IPS-18a (cell line): Measurements from ENCODE around the gene PARP15.

ENCODE experiments used
- H3K27ac ChIP-seq: one replicate; pipeline ENCODE4 v1.5.1; 2013; ENCODE audit warnings: low read length
- H3K27me3 ChIP-seq: one replicate; pipeline ENCODE4 v1.6.1; 2013; ENCODE audit warnings: mild to moderate bottlenecking, low read length; ENCODE audit not compliant: control insufficient read depth, insufficient read depth
- H3K36me3 ChIP-seq: one replicate; pipeline ENCODE4 v1.6.1; 2013; ENCODE audit warnings: low read depth, low read length; ENCODE audit not compliant: control insufficient read depth
- H3K4me1 ChIP-seq: one replicate; pipeline ENCODE4 v1.6.1; 2013; ENCODE audit warnings: low read depth, low read length; ENCODE audit not compliant: control insufficient read depth
- H3K4me3 ChIP-seq: one replicate; pipeline ENCODE4 v1.5.1; 2013; ENCODE audit warnings: low read length
- H3K9ac ChIP-seq: one replicate; pipeline ENCODE4 v1.6.1; 2013; ENCODE audit warnings: mild to moderate bottlenecking, low read length, moderate library complexity
- H3K9me3 ChIP-seq: one replicate; pipeline ENCODE4 v1.6.1; 2013; ENCODE audit warnings: low read depth, low read length; ENCODE audit not compliant: control insufficient read depth

Gene PARP15

DNA sequence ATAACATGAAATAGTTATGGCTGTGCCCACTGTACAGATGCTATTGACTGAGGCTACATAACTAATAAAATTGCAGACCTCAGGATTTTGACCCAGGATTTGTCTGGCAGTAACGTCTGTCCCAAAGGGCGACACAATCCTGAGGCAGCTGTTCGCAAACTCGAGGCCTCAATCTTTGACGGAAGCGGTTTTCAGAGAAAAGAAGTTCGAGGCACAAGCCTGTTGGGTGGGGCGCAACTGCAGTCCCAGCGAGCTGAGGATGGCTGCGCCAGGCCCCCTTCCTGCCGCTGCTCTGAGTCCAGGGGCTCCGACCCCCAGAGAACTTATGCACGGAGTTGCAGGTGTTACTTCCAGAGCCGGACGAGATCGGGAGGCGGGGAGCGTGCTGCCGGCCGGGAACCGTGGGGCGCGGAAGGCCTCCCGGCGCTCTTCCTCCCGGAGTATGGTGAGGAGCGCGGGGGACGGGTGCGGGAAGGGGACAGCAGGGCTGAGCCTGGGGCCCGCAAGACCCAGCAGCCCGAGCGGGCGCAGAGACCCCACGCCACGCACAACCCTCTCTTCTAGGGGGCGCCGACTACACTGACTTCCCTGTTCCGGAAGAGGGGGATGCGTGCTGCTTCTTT lies at the start of gene PARP15:
Gene PARP15, plus strand, starts transcription at position 242 of the 623 bp plus-strand sequence. Its CDS starts 18 bp downstream, at position 260.
- H3K27me3 ChIP-seq = peaks cover 18% of the 10 kb centered on the region
- no peak within 1 kb of the TSS for H3K9ac ChIP-seq
- peaks cover 5% of the 10 kb centered on the region for H3K4me1 ChIP-seq
- no peak within 1 kb of the TSS for H3K27ac ChIP-seq
- no peaks in the 10 kb centered on the region for H3K36me3 ChIP-seq
- peaks cover 10% of the 10 kb centered on the region for H3K9me3 ChIP-seq
- H3K4me3 ChIP-seq = peak within 1 kb of the TSS; percentile 49

DNA sequence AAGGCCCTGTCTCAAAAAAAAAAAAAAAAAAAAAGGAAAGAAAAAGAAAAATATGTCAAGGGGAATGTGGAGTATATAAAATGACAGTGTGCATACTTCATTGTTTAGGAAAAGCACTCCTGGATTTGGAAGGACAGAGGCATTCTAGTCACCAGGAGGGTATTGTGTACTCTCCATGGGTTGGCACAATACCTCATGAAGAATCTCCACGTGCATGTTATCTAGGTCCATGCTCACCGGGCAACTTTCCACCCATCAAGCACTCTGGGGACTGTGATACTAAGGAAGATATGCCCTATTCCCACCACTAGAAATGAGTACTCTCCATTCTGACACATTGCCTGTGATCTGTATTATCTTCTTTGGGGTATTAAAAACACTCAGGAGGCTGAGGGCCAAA lies 47.3 kb upstream of the PARP15 start:
- Histone ChIP-seq H3K9ac (no peak overlapping the region), H3K9me3 (no peaks in the 10 kb centered on the region), H3K27me3 (no peaks in the 10 kb centered on the region), H3K4me1 (no peaks in the 10 kb centered on the region), H3K27ac (no peak overlapping the region), H3K36me3 (no peaks in the 10 kb centered on the region), H3K4me3 (no peak overlapping the region)

DNA sequence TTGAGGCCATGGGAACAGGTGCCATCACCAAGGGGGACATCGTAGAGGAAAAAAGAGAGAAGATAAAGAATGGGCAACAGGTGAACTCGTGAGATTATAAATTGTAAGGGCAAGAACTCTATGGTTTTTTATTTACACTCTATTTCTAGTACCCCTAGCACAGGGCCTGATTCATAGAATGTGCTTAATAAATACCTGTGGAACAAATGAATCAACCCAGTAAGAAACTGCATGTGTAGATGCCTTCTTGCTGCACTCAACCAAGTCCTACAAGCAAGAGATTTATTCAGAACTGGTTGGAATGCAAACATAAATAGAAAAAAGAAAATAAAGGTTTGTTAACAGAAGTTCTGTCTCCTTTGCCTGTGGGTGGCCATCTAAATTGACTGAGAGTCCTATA lies 44.0 kb upstream of the PARP15 start:
- H3K27me3 ChIP-seq = no peaks in the 10 kb centered on the region
- peaks cover 16% of the 10 kb centered on the region for H3K4me1 ChIP-seq
- H3K9me3 ChIP-seq = no peaks in the 10 kb centered on the region
- no peak overlapping the region for H3K4me3 ChIP-seq
- H3K9ac ChIP-seq = no peak overlapping the region
- H3K27ac ChIP-seq = no peak overlapping the region
- no peaks in the 10 kb centered on the region for H3K36me3 ChIP-seq

DNA sequence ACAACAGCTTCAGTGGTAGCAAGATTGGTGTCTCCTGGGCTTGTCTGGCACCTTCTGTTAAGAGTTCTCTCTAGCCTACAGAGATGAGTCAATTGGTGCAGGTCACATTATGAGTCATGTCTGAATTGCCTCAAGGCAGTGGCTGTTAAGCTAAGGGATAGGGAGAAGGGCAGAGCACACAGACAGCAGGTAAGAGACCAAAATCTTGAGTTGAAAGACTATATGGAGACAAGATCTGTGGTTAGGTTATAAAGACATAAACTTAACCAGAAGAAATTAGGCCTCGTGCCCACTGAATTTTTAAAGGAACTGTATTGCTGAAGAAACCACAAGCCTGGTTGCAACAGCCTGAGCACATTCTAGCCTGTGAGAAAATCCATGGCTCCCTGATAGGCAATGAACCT lies 43.5 kb upstream of the PARP15 start:
- Histone ChIP-seq H3K27ac (no peak overlapping the region), H3K36me3 (no peaks in the 10 kb centered on the region)

DNA sequence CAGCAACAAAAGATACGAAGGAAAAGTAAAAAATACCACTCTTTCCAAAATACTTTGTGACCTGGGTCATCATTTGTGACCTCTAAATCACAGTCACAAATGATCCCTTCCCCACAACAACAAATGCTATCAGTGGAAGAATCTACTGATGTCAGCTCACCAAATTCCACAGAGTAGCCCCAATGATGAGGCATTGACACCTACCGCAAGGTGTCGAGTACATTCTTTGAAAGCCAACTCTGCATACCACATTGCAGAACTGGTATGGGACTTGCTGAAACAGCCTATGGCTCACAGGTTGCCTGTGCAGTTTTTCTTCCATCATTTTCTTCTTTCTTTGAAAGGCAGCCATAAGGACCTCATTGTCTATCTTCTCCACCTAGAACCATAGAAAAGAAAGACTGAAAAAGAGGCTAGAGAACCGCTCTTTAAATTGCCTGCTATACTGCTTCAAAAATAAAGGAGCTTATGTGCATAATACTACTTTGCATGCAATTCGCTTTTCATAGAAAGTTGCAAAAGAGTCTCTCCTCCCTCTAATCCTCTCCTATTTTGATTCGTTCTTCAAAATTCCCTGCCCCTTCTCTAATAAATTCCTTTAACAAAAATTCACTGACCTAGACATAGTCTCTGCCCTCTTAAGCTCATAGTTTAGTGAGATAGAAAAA lies 41.4 kb upstream of the PARP15 start:
- Histone ChIP-seq H3K27ac (no peak overlapping the region), H3K4me3 (no peak overlapping the region), H3K27me3 (no peaks in the 10 kb centered on the region)

More for the DNA sequence above, 43.5 kb upstream of the PARP15 start:
- Histone ChIP-seq H3K9ac (no peak overlapping the region), H3K4me3 (no peak overlapping the region), H3K9me3 (no peaks in the 10 kb centered on the region), H3K27me3 (no peaks in the 10 kb centered on the region), H3K4me1 (peaks cover 16% of the 10 kb centered on the region)

DNA sequence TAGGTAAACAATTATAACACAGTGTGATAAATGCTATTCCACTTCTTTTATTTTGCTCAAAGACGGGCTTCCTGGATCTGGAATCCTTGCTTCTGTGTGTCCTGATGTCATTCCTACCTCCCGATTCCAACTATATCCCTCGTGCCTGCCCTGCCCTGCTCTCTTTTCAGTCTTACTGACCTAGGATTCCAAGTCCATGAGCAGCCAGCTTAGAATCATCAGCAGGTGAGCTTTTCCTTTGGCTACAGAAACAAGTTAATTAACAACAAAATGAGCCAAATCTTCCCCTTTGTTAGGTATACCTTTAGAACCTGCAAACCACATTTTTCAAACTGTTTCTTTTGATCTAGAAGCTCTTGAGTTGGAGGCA lies 40.8 kb upstream of the PARP15 start:
- H3K9ac ChIP-seq = no peak overlapping the region
- H3K27ac ChIP-seq = no peak overlapping the region
- no peaks in the 10 kb centered on the region for H3K36me3 ChIP-seq
- H3K9me3 ChIP-seq = no peaks in the 10 kb centered on the region
- H3K4me3 ChIP-seq = no peak overlapping the region
- no peaks in the 10 kb centered on the region for H3K27me3 ChIP-seq
- peaks cover 16% of the 10 kb centered on the region for H3K4me1 ChIP-seq

More for the DNA sequence above, 41.4 kb upstream of the PARP15 start:
- no peak overlapping the region for H3K9ac ChIP-seq
- H3K36me3 ChIP-seq = no peaks in the 10 kb centered on the region
- peaks cover 16% of the 10 kb centered on the region for H3K4me1 ChIP-seq
- no peaks in the 10 kb centered on the region for H3K9me3 ChIP-seq

DNA sequence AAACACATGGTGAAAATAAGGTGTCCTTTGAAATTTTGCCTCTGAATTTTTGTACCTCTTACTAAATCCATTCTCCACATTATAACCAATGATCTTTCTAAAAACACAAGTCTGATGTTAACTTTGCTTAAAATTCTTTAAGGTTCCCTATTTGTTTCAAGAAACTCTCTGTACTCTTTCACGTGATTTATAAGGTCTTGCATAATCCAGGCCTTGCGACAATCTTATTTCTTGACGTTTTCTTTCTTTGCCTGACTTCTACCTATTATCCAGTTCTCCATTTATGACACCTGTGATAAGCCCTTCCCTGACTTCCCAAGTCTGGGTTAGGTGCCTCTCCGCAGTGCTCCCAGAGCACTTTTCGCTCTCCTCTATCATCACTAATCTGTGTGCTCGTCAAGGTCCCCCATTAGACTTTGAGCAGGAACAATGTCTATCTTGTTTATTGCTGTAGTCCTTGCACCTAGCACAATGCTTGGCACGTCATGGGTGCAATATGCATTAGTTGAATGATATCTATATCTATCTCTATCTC lies 38.4 kb upstream of the PARP15 start:
- peaks cover 16% of the 10 kb centered on the region for H3K4me1 ChIP-seq
- no peaks in the 10 kb centered on the region for H3K9me3 ChIP-seq
- no peaks in the 10 kb centered on the region for H3K27me3 ChIP-seq
- no peak overlapping the region for H3K4me3 ChIP-seq
- H3K9ac ChIP-seq = no peak overlapping the region
- no peaks in the 10 kb centered on the region for H3K36me3 ChIP-seq
- H3K27ac ChIP-seq = no peak overlapping the region

DNA sequence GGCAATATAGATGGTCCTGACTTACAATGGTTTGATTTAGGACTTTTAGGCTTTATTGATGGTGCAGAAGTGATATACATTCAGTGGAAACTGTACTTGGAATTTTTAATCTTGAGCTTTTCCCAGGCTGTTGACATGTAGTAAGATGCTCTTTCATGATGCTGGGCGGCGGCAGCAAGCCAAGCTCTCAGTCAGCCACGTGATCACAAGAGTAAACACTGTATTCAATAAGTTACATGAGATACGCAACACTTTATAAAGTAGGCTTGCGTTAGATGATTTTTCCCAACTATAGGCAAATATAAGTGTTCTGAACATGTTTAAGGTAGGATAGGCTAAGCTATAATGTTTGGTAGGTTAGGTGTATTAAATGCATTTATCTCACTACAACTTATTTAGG lies 31.3 kb upstream of the PARP15 start:
- Histone ChIP-seq H3K9ac (no peak overlapping the region), H3K9me3 (no peaks in the 10 kb centered on the region), H3K36me3 (no peaks in the 10 kb centered on the region), H3K27ac (no peak overlapping the region), H3K4me3 (no peak overlapping the region), H3K27me3 (no peaks in the 10 kb centered on the region), H3K4me1 (no peaks in the 10 kb centered on the region)

DNA sequence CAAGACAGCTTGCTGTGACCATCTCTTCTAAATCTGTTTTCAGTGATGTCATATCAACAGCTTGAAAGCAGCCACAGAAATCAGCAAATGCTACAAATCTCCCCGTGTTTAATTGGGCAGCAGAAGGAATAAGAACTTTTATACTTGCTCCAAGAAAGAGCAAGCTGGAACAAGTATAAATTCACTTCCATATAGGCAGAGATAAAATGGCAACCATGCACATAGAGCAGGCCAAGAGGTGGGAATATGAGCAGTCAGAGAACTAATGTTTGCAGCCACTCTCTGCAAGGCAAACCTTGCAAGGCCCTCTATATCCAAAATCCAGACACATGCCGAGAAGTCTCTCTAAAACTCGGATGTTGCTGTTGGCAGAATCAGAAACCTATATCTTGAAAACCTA lies 29.4 kb upstream of the PARP15 start:
- Histone ChIP-seq H3K36me3 (no peaks in the 10 kb centered on the region), H3K9me3 (no peaks in the 10 kb centered on the region), H3K27me3 (no peaks in the 10 kb centered on the region), H3K9ac (no peak overlapping the region), H3K4me3 (no peak overlapping the region), H3K27ac (no peak overlapping the region), H3K4me1 (no peaks in the 10 kb centered on the region)

DNA sequence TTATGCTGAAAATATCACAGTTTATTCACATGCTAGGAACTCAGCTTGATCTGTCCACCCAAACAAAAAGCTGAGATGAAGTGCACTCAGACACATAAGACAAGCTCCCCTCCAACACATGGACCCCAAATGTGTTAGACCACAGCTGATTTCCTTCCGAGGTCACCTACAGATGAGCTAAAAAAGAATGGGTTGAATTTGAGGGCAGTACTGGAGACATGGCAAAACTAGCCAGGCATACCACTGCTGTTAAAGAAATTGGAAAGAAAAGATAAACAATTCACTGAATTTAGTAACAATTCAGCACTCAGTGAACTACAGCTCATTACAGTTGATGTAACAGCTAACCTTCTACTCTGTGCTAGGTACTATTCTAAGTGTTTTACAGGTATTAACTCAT lies 28.8 kb upstream of the PARP15 start:
- Histone ChIP-seq H3K4me3 (no peak overlapping the region), H3K4me1 (no peaks in the 10 kb centered on the region), H3K9me3 (no peaks in the 10 kb centered on the region), H3K27me3 (no peaks in the 10 kb centered on the region), H3K36me3 (no peaks in the 10 kb centered on the region), H3K27ac (no peak overlapping the region), H3K9ac (no peak overlapping the region)

DNA sequence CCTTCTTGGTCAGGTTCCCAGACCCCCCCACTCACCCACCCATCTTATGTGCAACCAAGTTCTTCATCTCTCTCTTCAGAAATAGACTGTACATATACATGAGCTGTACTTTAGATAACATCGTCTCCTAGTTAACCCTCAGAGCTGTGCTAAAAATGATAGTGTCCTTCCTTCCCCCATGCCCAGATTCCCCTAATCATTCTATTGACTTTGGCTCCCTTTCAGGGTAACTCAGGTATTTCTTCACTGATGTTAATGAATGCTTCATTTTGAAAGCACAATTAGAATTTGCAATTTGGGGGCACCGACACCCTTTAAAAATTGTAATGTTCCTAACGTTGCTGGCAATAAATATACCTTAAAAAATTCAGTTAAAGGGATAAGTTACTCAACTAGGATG lies 24.3 kb upstream of the PARP15 start:
- H3K27me3 ChIP-seq = no peaks in the 10 kb centered on the region
- H3K9ac ChIP-seq = no peak overlapping the region
- no peaks in the 10 kb centered on the region for H3K36me3 ChIP-seq
- no peak overlapping the region for H3K27ac ChIP-seq
- no peak overlapping the region for H3K4me3 ChIP-seq
- H3K9me3 ChIP-seq = no peaks in the 10 kb centered on the region
- H3K4me1 ChIP-seq = no peaks in the 10 kb centered on the region
